GM23248 (cell line): Measurements from ENCODE around the gene SMYD3. TPM values are rescaled to one million over a fixed set of nuclear protein-coding genes. Genes with fewer than 3 reads are reported as not detected.
A peak's percentile ranks its signal among the peaks of the same experiment; 100 is the strongest.

Experiments used
- DNase-seq: peaks from one replicate; pipeline ENCODE4 v3.0.0-alpha.2; 2015
- H2AFZ ChIP-seq: fragments of 200-600 bp; sonication (generic); 2 replicates; pipeline ENCODE4 v1.6.1; 2016; ENCODE audit warnings: antibody characterized with exemption
- H3F3A ChIP-seq: fragments of 200-600 bp; sonication (generic); 2 replicates; pipeline ENCODE4 v1.6.1; 2016; ENCODE audit warnings: mild to moderate bottlenecking, antibody characterized with exemption, mixed run types; ENCODE audit not compliant: insufficient read depth
- H3K27ac ChIP-seq: fragments of 200-600 bp; sonication (generic); 2 replicates; pipeline ENCODE4 v1.5.1; 2016; ENCODE audit warnings: mild to moderate bottlenecking
- H3K27me3 ChIP-seq: fragments of 200-600 bp; sonication (generic); replicated peaks from 2 replicates; pipeline ENCODE4 v1.6.1; 2016; ENCODE audit warnings: mild to moderate bottlenecking; ENCODE audit not compliant: insufficient read depth
- H3K36me3 ChIP-seq: fragments of 200-600 bp; sonication (generic); 2 replicates; pipeline ENCODE4 v1.6.1; 2016; ENCODE audit warnings: low read depth, mild to moderate bottlenecking
- H3K4me1 ChIP-seq: fragments of 200-600 bp; sonication (generic); 2 replicates; pipeline ENCODE4 v1.6.1; 2016; ENCODE audit warnings: mild to moderate bottlenecking; ENCODE audit not compliant: insufficient read depth
- H3K4me2 ChIP-seq: fragments of 200-600 bp; sonication (generic); one replicate; pipeline ENCODE4 v1.6.1; 2016; ENCODE audit warnings: mild to moderate bottlenecking; ENCODE audit not compliant: unreplicated experiment
- H3K4me3 ChIP-seq: fragments of 200-600 bp; sonication (generic); 2 replicates; pipeline ENCODE4 v1.5.1; 2016; ENCODE audit warnings: mild to moderate bottlenecking
- H3K79me2 ChIP-seq: fragments of 200-600 bp; sonication (generic); 2 replicates; pipeline ENCODE4 v1.6.1; 2016; ENCODE audit warnings: mild to moderate bottlenecking; ENCODE audit not compliant: insufficient read depth
- H3K9ac ChIP-seq: fragments of 200-600 bp; sonication (generic); 2 replicates; pipeline ENCODE4 v1.6.1; 2016; ENCODE audit warnings: mild to moderate bottlenecking
- H3K9me2 ChIP-seq: fragments of 200-600 bp; sonication (generic); 2 replicates; pipeline ENCODE4 v1.6.1; 2016; ENCODE audit warnings: mixed run types, mild to moderate bottlenecking, moderate library complexity; ENCODE audit not compliant: insufficient read depth
- H3K9me3 ChIP-seq: fragments of 200-600 bp; sonication (generic); one replicate; pipeline ENCODE4 v1.6.1; 2017; ENCODE audit warnings: low read depth
- H4K20me1 ChIP-seq: fragments of 200-600 bp; sonication (generic); 2 replicates; pipeline ENCODE4 v1.6.0; 2016; ENCODE audit not compliant: insufficient read depth
- EZH2 ChIP-seq: fragments of 200-600 bp; sonication (generic); IDR thresholded peaks from 2 replicates; pipeline ENCODE4 v1.6.1; 2018; ENCODE audit warnings: antibody characterized with exemption, mild to moderate bottlenecking; ENCODE audit not compliant: insufficient read depth, poor library complexity, severe bottlenecking
- EZH2phosphoT487 ChIP-seq: fragments of 200-600 bp; sonication (generic); IDR thresholded peaks from 2 replicates; pipeline ENCODE4 v1.6.1; 2018; ENCODE audit warnings: antibody characterized with exemption, moderate library complexity, mild to moderate bottlenecking, low read depth; ENCODE audit not compliant: insufficient read depth
- WGBS, 2 experiments: methylation state at CpG; one replicate each; pipeline ENCODE4 v1.1.6; 2015 to 2017; ENCODE audit warnings: low lambda C conversion rate in 2 of 2, low coverage in 1 of 2; ENCODE audit errors: missing lambda C conversion rate in 2 of 2; 5-methylcytosine and 5-hydroxymethylcytosine counted together
- in situ Hi-C: fragments of 300-500 bp; cut with MboI; formaldehyde crosslinking; loops from 2 replicates; pipeline ENCODE4 v1.15.0; 2020
- polyA plus RNA-seq: library from polyadenylated mRNA; unstranded; fragments of >200 nt; fragmentation: Nextera tagmentation; extraction: Ambion mirVana; gene quantifications from 2 replicates; pipeline ENCODE4 v1.2.1, GENCODE V29; 2016
- total RNA-seq: library from RNA; depleted of rRNA; stranded (reverse); fragments of >200 nt; shearing (Covaris generic); gene quantifications from 2 replicates; pipeline ENCODE4 v1.2.3, GENCODE V29; 2014

The SMYD3 gene
- total and polyA plus RNA-seq, 2 experiments from 2014 or later, result 32.1 to 44.8 TPM

DNA sequence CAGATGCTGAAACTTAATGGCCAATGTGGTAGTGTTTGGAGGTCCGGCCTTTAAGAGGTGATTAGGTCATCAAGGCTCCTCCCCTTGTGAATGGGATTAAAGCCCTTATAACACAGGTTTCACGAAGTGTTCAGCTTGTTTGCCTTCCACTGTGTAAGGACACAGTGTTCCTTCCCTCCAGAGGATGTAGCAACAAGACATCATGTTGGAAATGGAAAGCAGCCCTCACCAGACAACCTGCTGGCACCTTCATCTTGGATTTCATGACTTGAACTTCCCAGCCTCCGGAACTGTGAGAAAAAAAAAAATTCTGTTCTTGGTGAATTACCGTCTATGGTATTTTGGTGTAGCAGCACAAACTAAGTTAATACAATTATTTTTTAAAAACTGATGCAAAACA is 738.5 kb downstream of the SMYD3 start:
- H3F3A ChIP-seq, result peaks cover 39% of the 10 kb centered on the region
- H3K36me3 ChIP-seq, result no peaks in the 10 kb centered on the region
- no peaks in the 10 kb centered on the region for H3K79me2 ChIP-seq
- H3K4me2 ChIP-seq, result no peak overlapping the region
- H3K9me3 ChIP-seq, result no peaks in the 10 kb centered on the region
- no peaks in the 10 kb centered on the region for H3K9me2 ChIP-seq
- H3K4me1 ChIP-seq, result peaks cover 45% of the 10 kb centered on the region
- TF ChIP-seq EZH2 (no peak), EZH2phosphoT487 (no peak)
- no peaks in the 10 kb centered on the region for H4K20me1 ChIP-seq
- WGBS, 2 experiments, result 78 to 84% methylated on average over 4 of the region's 4 CpGs
- no peak overlapping the region for H3K9ac ChIP-seq
- H3K27ac ChIP-seq, result no peak overlapping the region
- no peak overlapping the region for H2AFZ ChIP-seq
- H3K27me3 ChIP-seq, result no peaks in the 10 kb centered on the region
- H3K4me3 ChIP-seq, result no peak overlapping the region
- no peak for DNase-seq
- in situ Hi-C loops, result no loop called here

DNA sequence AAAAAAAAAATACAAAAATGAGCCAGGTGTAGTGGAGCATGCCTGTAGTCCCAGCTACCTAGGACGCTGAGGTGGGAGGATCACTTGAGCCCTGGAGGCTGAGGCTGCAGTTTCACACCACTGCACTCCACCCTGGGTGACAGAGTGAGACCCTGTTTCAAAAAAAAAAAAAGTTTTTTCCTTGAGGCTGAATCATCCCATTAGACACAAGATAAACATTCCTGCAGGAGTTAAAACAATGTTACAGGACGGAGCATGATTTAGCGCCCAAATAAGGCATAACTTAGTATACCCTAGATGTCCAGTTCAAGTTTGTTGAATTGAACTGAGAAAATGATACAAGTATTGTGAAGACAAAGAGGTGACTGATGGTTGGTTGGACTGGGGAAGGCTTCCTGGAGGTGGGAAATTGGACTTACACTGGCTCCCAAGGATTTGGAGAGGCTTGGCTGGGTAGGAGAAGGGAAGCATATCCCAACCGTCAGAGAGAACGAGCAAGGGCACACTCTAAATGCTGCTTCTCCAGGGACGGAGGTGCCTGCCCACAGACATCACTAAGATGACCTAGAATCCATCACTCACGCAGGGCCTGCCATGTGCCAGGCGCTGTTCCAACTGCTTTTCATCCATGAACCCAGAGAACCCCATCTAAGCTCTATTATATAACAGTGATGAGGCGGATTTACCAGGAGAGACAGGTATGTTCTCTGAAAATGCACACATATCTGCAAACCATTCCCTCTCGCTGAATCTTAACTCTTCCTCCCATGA is 741.7 kb downstream of the SMYD3 start:
- DNase-seq, result peak; percentile 62
- TF ChIP-seq EZH2, result no peak
- no peak for TF ChIP-seq EZH2phosphoT487
- no peaks in the 10 kb centered on the region for H3K9me2 ChIP-seq
- H3K9me3 ChIP-seq, result no peaks in the 10 kb centered on the region
- H3K4me3 ChIP-seq, result no peak overlapping the region
- no peak overlapping the region for H3K9ac ChIP-seq
- H4K20me1 ChIP-seq, result no peaks in the 10 kb centered on the region
- no peaks in the 10 kb centered on the region for H3K79me2 ChIP-seq
- no peak overlapping the region for H3K4me2 ChIP-seq
- H2AFZ ChIP-seq, result no peak overlapping the region
- peaks cover 19% of the 10 kb centered on the region for H3K4me1 ChIP-seq
- H3F3A ChIP-seq, result peaks cover 16% of the 10 kb centered on the region
- H3K27me3 ChIP-seq, result no peaks in the 10 kb centered on the region
- 86 to 89% methylated on average over 10 of the region's 10 CpGs for WGBS, 2 experiments
- H3K27ac ChIP-seq, result no peak overlapping the region
- no peaks in the 10 kb centered on the region for H3K36me3 ChIP-seq
- in situ Hi-C loops, result no loop called here

DNA sequence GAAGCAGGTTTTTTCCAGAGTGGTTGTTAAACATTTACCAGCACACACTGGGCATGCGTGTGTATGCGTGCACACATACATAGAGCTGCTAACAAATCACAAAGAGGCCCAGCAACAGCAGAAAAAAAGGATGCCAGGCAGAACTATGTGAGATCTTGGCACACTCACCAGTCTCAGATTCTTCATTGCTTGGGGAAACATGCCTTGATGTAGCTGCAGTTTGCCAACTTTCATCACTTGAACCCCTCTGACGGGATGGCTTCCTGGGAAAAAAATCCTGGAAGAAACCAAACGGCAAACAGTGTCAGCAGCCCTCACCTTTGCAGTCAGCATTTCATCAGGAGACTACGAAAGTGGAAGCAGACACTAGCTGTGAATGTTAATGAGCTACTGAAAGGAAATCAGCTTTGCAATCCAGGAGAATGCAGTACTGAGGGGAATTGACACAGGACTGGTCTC is 743.2 kb downstream of the SMYD3 start:
- Histone ChIP-seq H3F3A (0 out of 2 replicates have a peak, but pooled peaks cover under 1% of the 10 kb centered on the region), H3K27me3 (no peaks in the 10 kb centered on the region), H3K4me3 (no peak overlapping the region), H3K4me1 (peaks cover 8% of the 10 kb centered on the region; the same call in 1 of the 2 replicates), H2AFZ (no peak overlapping the region), H3K79me2 (no peaks in the 10 kb centered on the region), H3K4me2 (no peak overlapping the region), H4K20me1 (no peaks in the 10 kb centered on the region), H3K36me3 (no peaks in the 10 kb centered on the region), H3K9ac (no peak overlapping the region), H3K9me2 (no peaks in the 10 kb centered on the region), H3K9me3 (no peaks in the 10 kb centered on the region), H3K27ac (no peak overlapping the region)
- 79 to 83% methylated on average over 5 of the region's 5 CpGs for WGBS, 2 experiments
- in situ Hi-C loops, result no loop called here
- DNase-seq, result no peak
- TF ChIP-seq EZH2phosphoT487, result no peak
- no peak for TF ChIP-seq EZH2

DNA sequence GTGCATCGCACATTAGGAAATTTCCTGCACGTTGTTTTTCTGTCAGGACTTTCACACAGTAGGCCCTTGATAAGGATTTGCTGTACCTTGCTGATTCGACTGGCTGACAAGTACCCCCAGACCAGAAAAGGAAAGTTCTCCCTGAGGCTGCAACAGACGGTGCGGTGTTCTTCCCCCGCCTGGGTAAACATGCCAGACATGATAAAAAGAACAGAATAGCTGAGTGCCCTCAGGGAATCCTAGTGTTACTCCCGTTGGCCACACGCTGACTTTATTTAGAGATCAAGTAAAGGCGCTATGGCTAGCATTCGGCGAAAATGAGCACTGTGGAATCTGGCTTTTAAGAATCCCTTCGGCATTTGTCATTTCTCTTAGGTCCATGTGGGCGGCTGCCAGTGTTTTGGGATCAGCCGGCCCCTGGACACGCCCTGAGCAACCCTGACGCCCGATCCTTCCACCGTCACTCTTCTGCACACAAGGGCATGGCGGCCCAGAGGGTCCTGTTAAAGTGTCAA is 744.6 kb downstream of the SMYD3 start:
- no peak for DNase-seq
- H3K9me3 ChIP-seq, result no peaks in the 10 kb centered on the region
- H3K79me2 ChIP-seq, result no peaks in the 10 kb centered on the region
- in situ Hi-C loops, result no loop called here
- H3K27me3 ChIP-seq, result no peaks in the 10 kb centered on the region
- H3K9ac ChIP-seq, result no peak overlapping the region
- H3K36me3 ChIP-seq, result no peaks in the 10 kb centered on the region
- WGBS, 2 experiments, result 94% methylated on average over 19 of the region's 19 CpGs
- H4K20me1 ChIP-seq, result no peaks in the 10 kb centered on the region
- no peak overlapping the region for H2AFZ ChIP-seq
- no peaks in the 10 kb centered on the region for H3K9me2 ChIP-seq
- TF ChIP-seq EZH2phosphoT487, result no peak
- no peak for TF ChIP-seq EZH2
- H3K27ac ChIP-seq, result no peak overlapping the region
- H3K4me3 ChIP-seq, result no peak overlapping the region
- H3K4me2 ChIP-seq, result no peak overlapping the region
- H3F3A ChIP-seq, result no peaks in the 10 kb centered on the region
- H3K4me1 ChIP-seq, result peaks cover 8% of the 10 kb centered on the region; the same call in 1 of the 2 replicates
